NCI-H2227 (cell line): ENCODE results near the gene OTP.
A peak's percentile ranks its signal among the peaks of the same experiment; 100 is the strongest.

Source experiments
- DNase-seq: peaks from one replicate; lab custom pipeline; 2025; ENCODE audit not compliant: unreplicated experiment; lab: John Stamatoyannopoulos, UW

OTP gene

DNA sequence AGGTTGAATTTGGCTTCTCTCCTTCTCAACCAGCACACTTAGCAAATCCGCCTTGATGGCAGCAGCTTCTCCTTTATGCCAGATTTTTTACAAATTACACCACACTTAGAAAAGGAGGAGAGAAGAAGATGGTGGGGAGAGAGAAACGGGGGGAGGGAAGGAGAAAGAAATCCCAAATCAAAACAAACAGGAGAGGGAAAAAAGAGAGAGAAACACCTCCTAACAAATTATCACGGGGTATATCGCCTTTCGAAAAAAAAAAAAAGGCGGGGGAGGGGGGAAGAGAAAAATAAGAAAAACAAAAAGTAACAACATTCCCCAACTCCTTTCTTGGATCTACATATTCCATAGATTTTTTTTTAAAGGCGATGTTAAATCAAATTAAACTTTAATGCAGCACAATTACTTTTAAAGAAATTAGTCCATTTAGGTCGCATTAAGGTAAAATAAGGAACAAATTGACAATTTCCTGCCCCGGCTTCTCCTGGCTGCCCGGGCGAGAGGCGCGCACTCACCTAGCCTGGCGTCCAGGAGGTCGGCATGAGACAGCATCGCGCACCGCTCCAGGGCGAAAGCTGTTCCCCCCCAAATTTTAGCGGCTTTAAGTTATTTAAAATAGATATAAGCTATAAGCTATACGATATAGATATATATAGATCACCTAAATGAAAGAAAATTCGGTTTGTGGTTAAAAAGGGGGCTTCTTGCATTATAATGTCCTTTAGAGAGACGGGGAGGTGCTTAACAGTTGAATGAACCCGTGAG is at the start of gene OTP:
Gene OTP, minus strand, starts transcription at position 716 of the 765 bp plus-strand sequence. Its CDS starts 164 bp downstream, at position 552.
- DNase-seq: no peak

DNA sequence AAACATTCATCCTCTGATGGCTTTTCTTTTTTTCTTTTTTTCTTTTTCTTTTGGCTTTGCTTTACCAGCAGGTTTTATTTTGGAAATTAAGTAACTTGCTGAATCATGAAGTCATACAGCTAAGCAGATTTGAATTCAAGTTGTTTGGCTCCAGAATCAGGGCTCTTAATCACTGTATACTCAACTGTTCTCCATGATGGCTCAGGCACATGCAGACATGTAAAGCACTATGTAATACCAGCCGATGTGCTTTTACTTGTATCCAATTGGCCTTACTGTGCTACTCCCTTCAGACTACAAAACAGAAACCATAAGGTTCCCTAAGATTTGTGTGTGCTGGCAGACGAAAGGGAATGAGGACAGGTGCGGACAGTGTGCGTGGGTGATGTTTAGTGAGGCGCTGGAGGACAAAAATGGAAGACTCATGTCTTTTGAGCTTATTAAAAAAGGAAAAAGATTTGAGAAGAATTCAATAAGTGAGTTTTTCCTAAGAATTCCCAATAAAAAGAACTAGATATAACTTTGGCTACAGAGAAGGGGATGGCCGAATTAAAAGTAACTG is 44.7 kb upstream of the OTP start:
- no peak for DNase-seq

DNA sequence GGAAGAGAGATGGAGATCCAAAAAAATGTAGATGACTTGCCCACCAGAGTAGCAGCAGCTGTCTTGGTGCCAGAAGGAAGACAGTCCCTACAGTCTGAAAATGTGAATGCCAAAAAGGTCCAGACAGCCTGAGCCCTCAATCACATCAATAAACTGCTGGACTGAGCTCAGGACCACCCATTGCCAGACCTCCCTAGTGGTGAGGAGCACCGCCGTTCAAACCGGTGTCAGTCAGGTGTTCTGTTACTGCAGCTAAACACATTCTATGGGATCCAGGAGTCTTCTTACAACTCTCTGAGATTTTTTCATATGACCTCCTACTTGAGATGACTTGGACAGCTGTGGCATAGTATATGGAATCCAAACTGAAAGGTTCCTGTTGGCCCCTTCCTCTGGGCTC is 32.0 kb upstream of the OTP start:
- DNase-seq: no peak

DNA sequence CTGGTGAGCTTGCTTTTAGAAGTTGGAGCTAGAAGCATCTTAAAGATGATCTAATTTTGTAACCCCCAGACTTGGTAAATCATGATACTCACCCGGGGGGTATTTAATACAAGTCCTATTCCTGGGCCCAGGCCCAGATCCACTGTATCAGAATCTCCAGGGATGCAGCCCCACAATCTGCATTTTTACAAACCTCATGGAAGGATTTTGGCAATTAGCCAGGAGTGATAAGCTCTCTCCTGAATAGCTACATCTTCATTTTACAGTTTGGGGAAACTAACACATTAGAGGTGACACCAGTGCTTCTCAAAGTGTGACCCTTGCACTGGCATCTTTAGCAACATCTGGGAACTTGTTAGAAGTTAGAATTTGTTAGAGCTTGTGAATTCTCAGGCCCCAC is 31.2 kb upstream of the OTP start:
- DNase-seq: no peak

DNA sequence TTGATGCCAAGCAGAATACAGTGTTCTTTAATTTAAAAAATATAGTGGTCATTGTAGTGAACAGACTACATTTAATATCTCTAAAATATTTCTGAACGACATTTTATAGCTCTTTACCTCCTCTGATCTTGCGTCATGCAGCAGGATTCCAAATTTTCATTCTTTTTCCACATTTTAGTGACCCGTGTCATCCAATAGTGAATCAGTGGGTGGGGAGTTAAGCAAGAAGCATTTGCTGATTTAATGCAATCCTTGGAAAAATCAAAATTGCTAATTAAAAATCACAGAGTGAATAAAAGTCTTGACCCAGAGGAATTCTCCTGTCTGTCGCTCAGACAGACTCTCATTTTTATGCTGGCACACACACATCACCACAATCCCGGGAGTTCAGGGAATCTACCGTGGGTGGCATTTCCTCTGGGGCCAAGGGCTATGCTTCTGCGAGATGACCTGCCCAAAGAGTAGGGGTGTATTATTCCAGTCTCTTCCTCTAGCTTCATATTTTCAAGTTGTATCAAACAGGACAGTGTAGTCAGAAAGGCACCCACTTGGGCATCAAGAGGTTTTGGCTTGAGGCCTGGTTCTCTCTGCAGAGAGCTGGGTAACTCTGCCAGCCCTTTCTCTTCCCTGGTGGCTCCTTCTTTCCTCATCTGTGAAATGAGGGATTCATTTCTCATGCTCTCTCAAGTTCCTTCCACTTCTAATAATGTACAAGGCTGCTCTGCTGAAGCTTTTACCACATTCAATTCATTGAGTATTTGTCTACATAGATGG is 24.8 kb upstream of the OTP start:
- DNase-seq: no peak

DNA sequence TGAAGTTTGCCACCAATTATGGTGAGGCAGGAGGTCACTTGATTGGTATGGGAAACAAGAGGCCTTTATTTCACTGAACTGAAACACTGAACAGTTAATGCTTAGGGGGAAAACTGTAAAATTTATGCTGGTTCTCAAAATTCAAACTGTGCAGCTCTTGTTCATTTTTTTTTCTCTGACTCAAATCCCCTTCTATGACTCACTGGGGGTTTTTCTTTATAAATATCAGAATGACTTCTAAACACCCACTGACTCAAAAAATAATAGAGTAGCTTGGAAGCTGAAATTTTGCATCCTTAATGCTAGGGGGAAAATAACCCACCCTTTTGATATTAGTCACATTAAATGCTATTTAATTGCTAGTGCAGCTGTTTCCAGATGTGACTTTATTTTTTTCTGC is 24.1 kb upstream of the OTP start:
- no peak for DNase-seq

DNA sequence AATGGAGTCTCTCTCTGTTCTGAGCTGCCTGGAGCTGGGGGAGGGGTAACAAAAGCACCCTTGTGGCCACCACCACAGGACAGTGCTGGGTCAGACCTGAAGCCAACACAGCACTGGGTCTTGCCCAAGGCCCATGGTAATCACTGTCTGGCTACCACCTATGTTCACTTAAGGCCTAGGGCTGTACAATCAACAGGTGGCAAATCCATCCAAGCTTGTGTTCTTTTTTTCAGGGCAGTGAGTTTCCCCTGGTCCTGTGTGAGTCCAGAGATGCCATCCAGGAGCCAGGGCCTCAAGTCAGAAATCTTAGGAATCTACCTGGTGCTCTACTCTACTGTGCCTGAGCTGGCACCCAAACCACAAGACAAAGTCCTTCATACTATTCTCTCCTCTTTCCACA is 20.1 kb upstream of the OTP start:
- DNase-seq: no peak

DNA sequence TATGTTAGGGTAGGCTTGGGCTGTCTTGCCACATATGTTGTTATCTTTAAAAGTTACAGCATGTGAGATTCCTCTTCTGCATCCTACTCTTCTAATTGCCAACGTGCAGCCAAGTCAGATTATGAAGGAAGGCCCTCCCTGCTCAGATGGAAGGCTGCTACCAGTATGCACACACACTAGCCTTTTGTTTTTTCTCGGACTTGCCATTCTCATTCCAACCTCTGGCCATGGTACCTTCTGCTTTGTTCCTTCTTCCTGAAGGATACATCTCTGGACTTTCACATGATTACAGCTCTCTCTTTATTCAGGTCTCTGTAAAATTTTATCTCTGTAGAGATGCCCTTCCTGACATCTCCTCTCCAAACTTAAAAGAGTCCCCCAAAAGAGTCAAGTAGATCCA is 12.8 kb upstream of the OTP start:
- no peak for DNase-seq

DNA sequence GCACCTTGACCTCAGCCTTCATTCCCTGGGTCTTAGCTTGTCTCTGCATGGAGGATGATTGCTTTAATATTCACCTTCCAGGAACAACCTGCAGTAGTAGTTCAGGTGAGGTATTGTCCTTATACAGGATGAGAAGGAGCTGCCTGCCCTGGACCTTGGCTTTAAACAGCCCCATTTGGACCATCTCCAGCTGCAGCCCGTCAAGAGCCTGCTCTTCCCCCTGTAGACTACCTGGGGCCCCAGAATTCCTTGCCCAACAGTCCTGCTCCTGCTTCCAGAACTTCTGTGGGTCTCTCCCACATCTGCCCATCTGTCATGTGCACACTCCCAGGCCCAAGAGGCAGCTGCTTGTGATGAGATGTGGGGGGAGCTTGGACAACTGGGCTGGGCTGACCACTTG is 12.2 kb upstream of the OTP start:
- no peak for DNase-seq

DNA sequence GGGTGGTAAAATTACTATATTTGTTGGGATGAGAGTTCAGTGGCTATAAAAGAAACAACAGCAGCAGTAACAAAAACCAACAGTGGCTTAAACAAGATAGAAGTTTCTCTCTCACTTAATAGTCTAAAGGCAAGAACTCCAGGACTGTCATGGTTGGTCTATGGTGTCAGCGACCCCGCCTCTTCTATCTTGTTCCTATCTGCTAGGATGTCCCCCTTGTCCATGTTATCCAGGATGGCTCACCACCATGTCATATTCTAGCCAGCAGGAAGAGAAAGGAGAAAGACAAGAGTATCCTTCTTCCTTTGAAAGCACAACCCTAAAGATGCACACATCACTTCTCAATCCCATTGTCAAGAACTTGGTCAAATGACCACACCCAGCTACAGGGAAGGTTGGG is 11.3 kb upstream of the OTP start:
- no peak for DNase-seq

DNA sequence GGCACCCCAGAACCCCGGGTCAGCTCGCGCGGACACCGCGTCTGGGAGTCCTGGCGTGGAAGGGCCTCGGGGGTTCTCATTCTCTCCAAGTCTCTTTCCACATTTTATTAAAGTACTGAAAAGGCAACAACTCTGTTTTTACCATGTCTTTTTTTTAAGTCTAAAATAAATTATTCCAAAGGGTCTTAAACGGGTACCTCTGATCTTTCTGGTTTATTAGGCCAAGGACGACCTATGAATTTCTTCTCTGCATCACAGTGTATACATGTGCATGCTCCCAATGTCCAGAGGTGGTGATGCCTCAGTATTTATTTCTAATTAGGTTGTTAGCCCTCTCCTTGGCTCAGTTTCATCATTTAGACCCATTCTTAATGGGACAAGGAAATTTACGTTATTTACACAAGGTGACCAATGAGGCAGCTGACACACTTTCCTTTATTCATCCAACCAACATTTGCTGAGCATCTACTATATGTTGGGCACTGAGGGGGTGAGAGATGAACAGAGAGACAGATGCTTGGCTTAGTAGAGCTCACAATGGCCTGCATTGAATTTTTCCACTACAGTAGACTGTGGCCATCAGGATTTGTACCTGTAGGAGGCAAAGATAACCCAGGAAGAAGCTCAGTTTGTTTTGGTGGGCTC is 7.6 kb upstream of the OTP start:
- DNase-seq: no peak

DNA sequence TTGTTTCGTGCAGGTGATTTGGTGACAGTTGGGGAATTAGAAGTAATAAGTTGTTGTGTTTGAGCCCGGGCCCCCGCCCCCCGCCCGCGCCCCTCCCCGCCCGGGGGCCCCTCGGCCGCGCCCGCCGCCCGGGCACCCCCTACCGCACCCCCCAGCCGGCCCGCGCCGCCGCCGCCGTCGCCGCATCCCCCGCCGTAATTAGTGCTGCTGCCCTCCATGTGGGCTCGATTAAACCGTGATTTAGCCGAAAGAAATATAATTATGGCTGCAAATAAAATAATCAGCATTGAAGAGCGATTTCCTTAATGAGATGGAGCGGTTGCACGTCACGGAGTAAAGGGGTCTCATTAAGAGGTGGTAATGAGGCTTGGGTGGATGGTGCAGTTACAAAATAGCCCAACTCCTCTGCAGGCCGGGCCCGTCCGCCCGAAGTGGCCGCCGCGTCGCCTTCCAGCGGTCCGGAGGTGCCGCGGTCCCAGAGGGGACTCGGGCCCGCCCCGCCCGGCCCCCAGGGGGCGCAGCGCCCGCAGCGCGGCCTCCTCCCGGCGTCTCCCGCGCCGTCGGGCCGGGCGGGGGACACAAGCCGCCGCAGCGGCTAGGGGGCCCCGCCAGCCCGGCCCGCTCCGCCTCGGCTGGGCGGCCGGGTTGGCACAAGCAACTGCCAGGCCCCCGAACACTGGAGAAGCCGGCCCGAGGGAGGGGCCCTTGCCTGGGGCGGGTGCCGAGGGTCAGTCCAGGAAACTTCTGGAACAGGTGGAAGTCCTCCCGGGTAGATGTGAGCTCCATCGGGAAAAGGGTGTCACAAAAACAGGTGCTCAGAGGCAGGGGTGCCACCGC is 6.9 kb upstream of the OTP start:
- DNase-seq: peak; percentile 18

DNA sequence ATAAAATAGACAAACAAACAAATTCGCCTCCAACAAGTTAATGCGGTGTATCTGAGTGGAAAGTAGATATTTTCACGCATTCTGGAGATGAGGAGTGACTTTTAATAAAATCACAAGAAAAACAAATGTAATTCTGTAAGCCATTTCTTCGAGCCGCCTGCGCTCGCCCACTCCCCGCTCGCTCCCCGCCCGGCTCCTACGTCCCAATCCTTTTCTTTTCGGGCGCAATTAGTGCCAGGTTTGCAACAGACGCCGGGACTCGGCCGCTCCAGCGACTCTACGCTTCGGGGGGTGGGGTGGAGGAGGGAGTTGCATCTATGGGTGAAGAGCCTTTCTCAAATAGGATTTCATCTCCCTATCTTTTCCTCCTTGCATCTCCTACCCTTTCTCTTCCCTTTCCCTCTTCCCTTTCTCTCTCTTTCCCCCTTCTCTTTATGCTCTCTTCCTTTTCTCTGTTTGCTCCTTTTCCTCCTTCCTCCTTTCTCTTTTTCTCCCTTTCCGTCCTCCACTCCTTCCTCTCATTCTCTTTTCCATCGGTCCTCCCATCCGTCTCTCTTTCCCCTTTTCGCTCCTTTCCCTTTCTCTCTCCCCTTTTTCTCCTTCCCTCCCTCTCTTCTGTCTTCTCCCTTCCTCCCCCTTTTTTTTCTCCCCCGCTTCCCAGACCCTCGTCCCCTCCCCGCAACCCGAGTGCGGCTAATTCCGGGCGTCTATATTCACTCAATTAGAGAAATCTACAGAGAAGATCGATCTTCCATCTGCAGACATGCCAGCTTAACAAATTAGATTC is 6.1 kb upstream of the OTP start:
- no peak for DNase-seq

DNA sequence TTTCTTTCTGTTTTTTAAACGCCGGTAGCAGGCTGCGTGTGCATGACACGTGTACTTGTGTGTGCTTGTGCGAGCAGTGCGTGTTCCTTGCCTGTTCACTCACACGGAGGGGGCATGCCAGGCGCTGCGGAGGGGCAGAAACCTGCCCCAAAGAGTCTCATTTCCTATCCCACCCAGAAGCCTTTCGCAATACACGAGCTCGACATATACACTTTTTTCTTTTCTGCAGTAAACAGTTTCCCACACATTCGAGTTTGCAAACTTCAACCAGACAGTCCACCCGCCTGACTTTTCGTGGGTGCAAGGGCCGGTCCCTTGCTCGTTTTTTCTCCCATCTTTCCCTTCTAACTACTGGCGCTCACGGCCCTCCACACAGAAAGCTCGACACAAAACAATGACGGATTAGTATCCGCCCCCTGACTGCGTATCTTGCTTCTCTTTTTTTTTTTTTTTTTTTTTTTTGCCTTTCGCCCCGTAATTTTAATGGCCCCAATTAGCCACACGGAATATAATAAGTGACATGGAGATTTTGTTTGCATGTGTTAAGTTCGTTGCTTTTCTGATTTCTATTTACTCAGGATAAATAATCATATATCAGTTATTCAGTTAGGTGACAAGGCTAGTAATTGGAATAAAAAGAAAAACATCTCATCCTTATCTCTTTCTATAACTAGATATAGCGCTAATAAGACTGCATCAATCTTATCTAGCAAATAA is 5.3 kb upstream of the OTP start:
- no peak for DNase-seq

DNA sequence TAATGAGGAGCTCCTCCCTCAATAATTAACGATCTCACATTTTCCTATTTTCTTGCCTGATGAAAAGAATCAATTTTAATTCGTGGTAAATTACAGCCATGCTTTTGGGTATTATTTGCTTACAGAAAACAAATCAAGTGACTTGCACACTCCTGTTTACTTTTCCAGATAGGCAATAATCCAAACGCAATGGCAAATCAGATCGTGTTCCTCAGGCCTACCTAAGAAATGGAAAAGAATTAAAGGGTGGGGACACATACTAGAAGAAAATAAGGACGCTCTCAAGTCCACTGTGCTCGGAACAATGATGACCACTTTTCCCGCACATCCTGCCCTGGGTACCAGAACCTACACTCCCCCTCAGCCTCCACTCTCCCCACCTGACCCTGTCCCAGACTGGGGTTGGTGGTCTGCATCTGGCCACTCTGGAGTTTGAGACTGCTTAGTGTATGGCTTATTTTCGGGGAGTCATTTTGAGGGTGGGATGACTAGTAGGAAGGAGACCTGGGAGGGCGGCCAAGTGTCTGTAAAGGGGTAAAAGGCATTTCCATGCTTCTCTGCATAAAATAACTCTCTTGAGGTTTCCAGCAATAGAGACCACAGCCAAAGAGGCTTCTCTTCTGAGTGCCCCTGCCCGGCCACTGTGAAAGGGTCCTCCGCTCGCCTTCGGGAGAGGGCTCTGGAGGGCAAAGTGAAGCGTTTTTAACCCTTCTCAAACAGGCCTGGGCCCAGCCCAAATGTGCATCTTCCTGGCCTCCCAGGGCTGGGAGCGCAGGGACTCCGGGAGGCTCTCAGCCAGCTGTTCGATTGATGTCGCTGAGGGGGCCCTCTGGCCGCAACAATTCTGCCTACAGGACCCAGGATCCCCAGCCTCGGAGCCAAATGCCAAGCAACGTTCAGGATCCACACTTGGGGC is 4.5 kb upstream of the OTP start:
- no peak for DNase-seq

DNA sequence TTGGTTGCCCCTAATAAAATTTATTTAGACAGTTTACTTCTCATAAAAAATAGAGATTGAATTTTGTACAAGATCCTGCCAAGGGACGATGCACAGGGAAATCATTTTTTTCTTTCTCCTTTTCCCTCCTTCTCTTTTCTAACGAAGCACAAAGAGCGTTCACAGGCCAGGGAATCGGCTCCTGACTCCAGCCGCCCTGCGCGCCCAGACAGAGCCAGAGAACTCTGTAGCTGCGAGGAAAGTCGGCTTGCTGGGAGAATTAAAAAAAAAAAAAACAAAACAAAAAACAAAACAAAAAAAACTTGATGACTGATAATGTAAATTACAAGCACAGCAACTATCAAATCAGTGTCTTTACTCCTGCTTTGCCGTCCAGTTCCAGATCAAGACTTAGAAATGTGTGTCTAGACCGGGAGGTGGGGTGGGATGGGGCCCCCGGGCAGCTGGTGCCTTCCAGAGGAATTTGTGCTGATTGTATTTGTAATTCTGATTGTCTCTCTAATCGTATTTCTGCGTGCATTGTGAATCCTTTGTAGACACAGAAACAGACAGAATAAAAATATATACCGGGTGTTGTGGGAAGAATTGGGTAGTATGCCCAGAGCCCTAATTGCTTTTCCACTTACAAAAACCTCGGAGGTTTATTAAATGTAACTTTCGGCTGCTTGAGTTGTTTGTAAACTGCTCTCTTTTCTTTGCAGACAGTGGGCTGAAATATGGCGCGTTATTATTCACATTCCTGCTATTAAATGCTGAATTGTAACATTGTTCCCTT is 3.6 kb upstream of the OTP start:
- DNase-seq: no peak

DNA sequence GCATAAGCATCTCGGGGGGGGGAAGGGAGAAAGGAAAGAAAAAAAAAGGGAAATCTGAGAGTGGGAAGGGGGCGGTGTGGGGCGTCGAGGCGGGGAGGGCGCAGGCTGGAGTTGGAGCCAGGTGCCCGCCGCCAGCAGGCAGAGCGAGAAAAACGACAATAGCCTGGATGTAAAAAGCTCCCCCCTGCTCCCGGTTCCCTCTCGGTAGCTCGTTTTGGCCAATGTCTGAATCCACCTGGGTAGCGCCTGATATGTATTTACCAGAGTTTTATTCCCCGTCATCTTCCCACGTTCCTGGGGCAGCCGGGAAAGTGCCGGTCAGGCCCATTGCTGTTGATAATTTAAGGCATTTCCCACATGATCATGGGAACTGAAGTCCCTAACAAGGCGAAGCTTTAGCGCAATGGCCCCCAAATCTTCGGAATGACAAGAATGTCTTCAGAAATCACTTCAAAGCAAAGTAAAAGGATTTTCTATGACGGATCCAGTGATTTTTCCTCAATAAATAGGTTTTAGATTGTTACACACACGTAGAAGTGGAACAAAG is 3.0 kb upstream of the OTP start:
- DNase-seq: no peak
